ENCODE data around the gene THSD4.

The THSD4 gene

GRCh38 chr15:71683411-71684274 is 568.4 kb downstream of the THSD4 start:
- DNase-seq: no peak

- no peak for DNase-seq
These were observed 570.2 kb downstream of the THSD4 start for GRCh38 chr15:71685420-71685993.

GRCh38 chr15:71686221-71687050 is 571.2 kb downstream of the THSD4 start:
- DNase-seq: no peak

GRCh38 chr15:71687902-71688508 is 572.7 kb downstream of the THSD4 start:
- DNase-seq: no peak

- no peak for DNase-seq
These were observed 573.3 kb downstream of the THSD4 start for GRCh38 chr15:71688509-71689094.

GRCh38 chr15:71691081-71691457 is 575.8 kb downstream of the THSD4 start:
- no peak for DNase-seq

- DNase-seq: no peak
These were observed 576.5 kb downstream of the THSD4 start for GRCh38 chr15:71691458-71692417.

- DNase-seq: no peak
These were observed 582.0 kb downstream of the THSD4 start for GRCh38 chr15:71697236-71697635.

GRCh38 chr15:71698030-71698429 is 582.8 kb downstream of the THSD4 start:
- no peak for DNase-seq

GRCh38 chr15:71698742-71699141 is 583.5 kb downstream of the THSD4 start:
- no peak for DNase-seq

GRCh38 chr15:71699977-71700376 is 584.7 kb downstream of the THSD4 start:
- no peak for DNase-seq

- no peak for DNase-seq
These were observed 586.5 kb downstream of the THSD4 start for GRCh38 chr15:71701808-71702207.

GRCh38 chr15:71702496-71702895 is 587.2 kb downstream of the THSD4 start:
- DNase-seq: no peak

- DNase-seq: no peak
These were observed 589.9 kb downstream of the THSD4 start for GRCh38 chr15:71705151-71705550.

- no peak for DNase-seq
These were observed 591.4 kb downstream of the THSD4 start for GRCh38 chr15:71706461-71707229.

GRCh38 chr15:71707230-71708050 is 592.2 kb downstream of the THSD4 start:
- DNase-seq: no peak

GRCh38 chr15:71708051-71708429 is 592.8 kb downstream of the THSD4 start:
- no peak for DNase-seq

- DNase-seq: no peak
These were observed 593.5 kb downstream of the THSD4 start for GRCh38 chr15:71708741-71709140.

- no peak for DNase-seq
These were observed 594.6 kb downstream of the THSD4 start for GRCh38 chr15:71709808-71710418.

Data from CD4-positive, alpha-beta T cell treated with Interleukin-4 for 1 hour (primary cell).